GM12878 (cell line): ENCODE results near the gene RIT2. TPM values are rescaled to one million over a fixed set of nuclear protein-coding genes. Genes with fewer than 3 reads are reported as not detected.

Source experiments
- ATAC-seq: fragments of 200-7000 bp; cut with Tn5 transposase; 3 replicates; pipeline ENCODE4 v1.9.1; 2020; ENCODE audit warnings: mild to moderate bottlenecking, moderate library complexity
- BruUV-seq: library from RNA; stranded (reverse); fragments of 400-500 nt; replicated peaks from 2 replicates; lab custom pipeline; 2021; lab: Mats Ljungman, UMichigan
- CTCF ChIA-PET: fragments of 300-600 bp; sonication (Branson Sonifier 250); formaldehyde crosslinking; extraction: SDS; loops from one replicate; lab custom pipeline; 2021; ENCODE audit warnings: inconsistent platforms; lab: Yijun Ruan, JAX
- POLR2A ChIA-PET: fragments of 350-600 bp; formaldehyde crosslinking; extraction: SDS; loops from one replicate; lab custom pipeline; 2021; ENCODE audit warnings: inconsistent platforms; lab: Charles Lee
- RAD21 ChIA-PET: fragments of 300-600 bp; sonication (Branson Sonifier 250); formaldehyde crosslinking; loops from one replicate; lab custom pipeline; 2023; ENCODE audit warnings: antibody characterized with exemption; ENCODE audit not compliant: unreplicated experiment; lab: Charles Lee
- SMC1A ChIA-PET: fragments of 300-600 bp; sonication (Branson Sonifier 250); formaldehyde crosslinking; loops from one replicate; lab custom pipeline; 2023; ENCODE audit not compliant: unreplicated experiment, uncharacterized antibody; lab: Charles Lee
- DNase-seq: peaks from one replicate; pipeline ENCODE4 v3.0.0-alpha.2; 2011; ENCODE audit warnings: low read depth, low spot score
- FAIRE-seq: peaks from 3 replicates; lab custom pipeline; 2011; peaks lifted over from hg19 to GRCh38; lab: Jason Lieb, UNC
- H2AFZ ChIP-seq: 2 replicates; pipeline ENCODE4 v1.6.0; 2011; ENCODE audit warnings: low read depth, low read length, control low read depth; ENCODE audit not compliant: control insufficient read depth
- H3K27ac ChIP-seq: 2 replicates; pipeline ENCODE4 v1.5.1; 2011; ENCODE audit warnings: control low read depth; ENCODE audit not compliant: control insufficient read depth, insufficient read depth
- H3K27me3 ChIP-seq, 2 experiments: replicated peaks in 1 of 2; 2 replicates each; pipeline versions ENCODE4 v1.6.0 to v1.6.1; 2011; ENCODE audit warnings: low read length in 1 of 2; ENCODE audit not compliant: control insufficient read depth in 2 of 2, insufficient read depth in 2 of 2
- H3K36me3 ChIP-seq, 2 experiments: 2 replicates each; pipeline ENCODE4 v1.5.1; 2011; ENCODE audit warnings: low read length in 1 of 2; ENCODE audit not compliant: control insufficient read depth in 2 of 2, insufficient read depth in 2 of 2
- H3K4me1 ChIP-seq: 2 replicates; pipeline ENCODE4 v1.6.1; 2011; ENCODE audit warnings: mild to moderate bottlenecking, low read length, moderate library complexity, mixed read lengths; ENCODE audit not compliant: control insufficient read depth, insufficient read depth
- H3K4me2 ChIP-seq: 2 replicates; pipeline ENCODE4 v1.6.0; 2011; ENCODE audit warnings: control low read depth; ENCODE audit not compliant: control insufficient read depth, insufficient read depth
- H3K4me3 ChIP-seq: fragments of 200-600 bp; sonication (generic); 2 replicates; pipeline ENCODE4 v1.5.1; 2016
- H3K79me2 ChIP-seq: 2 replicates; pipeline ENCODE4 v1.6.0; 2011; ENCODE audit warnings: low read length; ENCODE audit not compliant: control insufficient read depth, insufficient read depth
- H3K9ac ChIP-seq: 2 replicates; pipeline ENCODE4 v1.8.0; 2011; ENCODE audit warnings: low read length, control low read depth, mixed read lengths; ENCODE audit not compliant: control insufficient read depth, insufficient read depth
- H3K9me3 ChIP-seq: replicated peaks from 3 replicates; pipeline ENCODE4 v1.5.1; 2011; ENCODE audit warnings: mild to moderate bottlenecking, low read length; ENCODE audit not compliant: control insufficient read depth, insufficient read depth
- H4K20me1 ChIP-seq: 2 replicates; pipeline ENCODE4 v1.6.0; 2011; ENCODE audit not compliant: control insufficient read depth, insufficient read depth
- CHD4 ChIP-seq: fragments of 200-600 bp; sonication (generic); IDR thresholded peaks from 2 replicates; pipeline ENCODE4 v1.6.1; 2016; ENCODE audit warnings: mild to moderate bottlenecking
- CREB1 ChIP-seq: IDR thresholded peaks from 2 replicates; pipeline ENCODE4 v1.6.1; 2012; ENCODE audit warnings: low read depth, mild to moderate bottlenecking, inconsistent platforms
- CREM ChIP-seq: IDR thresholded peaks from 2 replicates; pipeline ENCODE4 v1.6.1; 2014; ENCODE audit warnings: antibody characterized with exemption, low read depth
- EED ChIP-seq: sonication (generic); IDR thresholded peaks from 2 replicates; pipeline ENCODE4 v1.6.1; 2016; ENCODE audit warnings: antibody characterized with exemption, low read depth
- GATAD2B ChIP-seq: fragments of 450-650 bp; conservative IDR thresholded peaks from 2 replicates; pipeline ENCODE4 v1.6.1; 2017; ENCODE audit warnings: low read depth, mild to moderate bottlenecking, moderate library complexity
- IRF5 ChIP-seq: fragments of 450-650 bp; IDR thresholded peaks from 2 replicates; pipeline ENCODE4 v1.6.1; 2017; ENCODE audit warnings: borderline replicate concordance
- NFIC ChIP-seq: IDR thresholded peaks from 2 replicates; pipeline ENCODE4 v1.6.1; 2012; ENCODE audit warnings: low read depth, mild to moderate bottlenecking, inconsistent platforms, low read length, moderate library complexity
- PRDM15 ChIP-seq: fragments of 450-650 bp; formaldehyde crosslinking; IDR thresholded peaks from 2 replicates; pipeline ENCODE4 v1.4.0; 2020; ENCODE audit warnings: mild to moderate bottlenecking, moderate library complexity
- RELA ChIP-seq: fragments of 450-650 bp; IDR thresholded peaks from 2 replicates; pipeline ENCODE4 v1.8.0; 2014; ENCODE audit warnings: borderline replicate concordance; ENCODE audit not compliant: partially characterized antibody
- SMAD1 ChIP-seq: fragments of 450-650 bp; IDR thresholded peaks from 2 replicates; pipeline ENCODE4 v1.6.1; 2018; ENCODE audit warnings: mild to moderate bottlenecking, low read depth; ENCODE audit not compliant: partially characterized antibody
- SUPT20H ChIP-seq: IDR thresholded peaks from 2 replicates; pipeline ENCODE4 v1.6.1; 2011; ENCODE audit warnings: low read depth, mild to moderate bottlenecking, low read length, moderate library complexity, borderline replicate concordance; ENCODE audit not compliant: control insufficient read depth
- TCF12 ChIP-seq: IDR thresholded peaks from 2 replicates; pipeline ENCODE4 v1.6.1; 2011; ENCODE audit warnings: low read depth, mild to moderate bottlenecking, low read length
- WGBS: methylation state at CpG from one replicate; pipeline ENCODE4 v1.1.6; 2016; ENCODE audit warnings: low lambda C conversion rate; ENCODE audit not compliant: insufficient replicate concordance, insufficient coverage; ENCODE audit errors: missing lambda C conversion rate; 5-methylcytosine and 5-hydroxymethylcytosine counted together
- in situ Hi-C: fragments of 300-500 bp; cut with MboI; formaldehyde crosslinking; loops from 9 replicates; pipeline ENCODE4 v1.14.3; 2018; ENCODE audit warnings: mixed read lengths
- intact Hi-C: fragments of 100-400 bp; cut with micrococcal nuclease; formaldehyde crosslinking; loops from one replicate; pipeline ENCODE4 v1.14.2; 2022; ENCODE audit not compliant: unreplicated experiment
- polyA plus RNA-seq, 11 experiments: library from polyadenylated mRNA; depleted of rRNA in 4 of 11; unstranded in 6 of 11; stranded (reverse) in 5 of 11; fragments of >200 nt; fragmentation: Nextera tagmentation in 4 of 11; fragmentation: Illumina TruSeq in 1 of 11; extraction: Ambion mirVana in 4 of 11; extraction: Trizol in 1 of 11; gene quantifications; 1 replicate in 1 of 11; 2 replicates in 10 of 11; pipeline versions ENCODE4 v1.2.1 to v1.2.3, GENCODE V29; 2011 to 2016; ENCODE audit warnings: inconsistent platforms in 2 of 11, missing spikeins in 2 of 11, low read depth in 1 of 11
- total RNA-seq, 4 experiments: library from RNA; depleted of rRNA in 3 of 4; stranded (reverse); fragments of >200 nt in 3 of 4; fragmentation: Illumina TruSeq in 1 of 4; extraction: Trizol in 1 of 4; gene quantifications; 2 replicates each; pipeline versions ENCODE4 v1.2.1 to v1.2.3, GENCODE V29; 2013 to 2021
- TF ChIP-seq, protein P1 (sequence below): fragments of 450-650 bp; IDR thresholded peaks from 2 replicates; pipeline ENCODE4 v1.6.1; 2017; ENCODE audit warnings: mild to moderate bottlenecking, low read depth, inconsistent platforms; ENCODE audit not compliant: poor library complexity, severe bottlenecking

RIT2 gene
- total and polyA plus RNA-seq, 10 of the 15 experiments (the other 5 are each of a cell fraction or from before 2014, with no cell fraction given), result not detected

DNA sequence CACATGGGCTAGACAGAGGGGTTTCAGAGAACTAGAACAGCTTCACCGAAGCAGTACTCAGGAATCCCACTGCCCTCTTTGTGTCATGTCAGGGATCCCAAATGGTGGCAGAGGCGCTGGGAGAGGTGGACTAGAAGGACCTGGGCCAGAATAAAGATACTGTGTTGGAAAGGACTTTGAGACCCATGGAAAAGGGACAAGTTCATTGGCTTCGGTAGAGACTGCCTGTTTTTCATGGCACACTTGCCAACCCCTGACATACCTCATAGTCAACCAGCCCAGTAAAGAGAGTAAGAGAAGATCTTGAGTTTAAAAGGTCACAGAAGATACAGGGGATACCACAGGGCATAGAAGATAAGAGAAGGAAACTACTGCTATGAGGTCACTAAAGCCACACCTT, 381.0 kb downstream of the RIT2 start:
- Histone ChIP-seq H3K9ac (no peak overlapping the region), H3K27me3 (no peaks in the 10 kb centered on the region), H3K9me3 (no peaks in the 10 kb centered on the region)
- FAIRE-seq (no peak), DNase-seq (no peak)
- in situ Hi-C loops, result no loop called here
- 19% methylated on average over 3 of the region's 3 CpGs for WGBS
- ChIA-PET CTCF (no interaction called here), POLR2A (no interaction called here)
- BruUV-seq, result no TSS peak
- TF ChIP-seq NFIC (no peak), CHD4 (no peak), CREB1 (no peak), IRF5 (no peak), SMAD1 (no peak), RELA (no peak), PRDM15 (CRISPR knock-in tag) (no peak), SUPT20H (no peak), EED (no peak), GATAD2B (no peak), CREM (no peak), TCF12 (no peak)
- TF ChIP-seq, protein P1, sequence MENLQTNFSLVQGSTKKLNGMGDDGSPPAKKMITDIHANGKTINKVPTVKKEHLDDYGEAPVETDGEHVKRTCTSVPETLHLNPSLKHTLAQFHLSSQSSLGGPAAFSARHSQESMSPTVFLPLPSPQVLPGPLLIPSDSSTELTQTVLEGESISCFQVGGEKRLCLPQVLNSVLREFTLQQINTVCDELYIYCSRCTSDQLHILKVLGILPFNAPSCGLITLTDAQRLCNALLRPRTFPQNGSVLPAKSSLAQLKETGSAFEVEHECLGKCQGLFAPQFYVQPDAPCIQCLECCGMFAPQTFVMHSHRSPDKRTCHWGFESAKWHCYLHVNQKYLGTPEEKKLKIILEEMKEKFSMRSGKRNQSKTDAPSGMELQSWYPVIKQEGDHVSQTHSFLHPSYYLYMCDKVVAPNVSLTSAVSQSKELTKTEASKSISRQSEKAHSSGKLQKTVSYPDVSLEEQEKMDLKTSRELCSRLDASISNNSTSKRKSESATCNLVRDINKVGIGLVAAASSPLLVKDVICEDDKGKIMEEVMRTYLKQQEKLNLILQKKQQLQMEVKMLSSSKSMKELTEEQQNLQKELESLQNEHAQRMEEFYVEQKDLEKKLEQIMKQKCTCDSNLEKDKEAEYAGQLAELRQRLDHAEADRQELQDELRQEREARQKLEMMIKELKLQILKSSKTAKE, result no peak
- TF ChIP-seq, all 136 proteins: peak for 0
- intact Hi-C loops, result no loop called here
- H3K79me2 ChIP-seq, result no peaks in the 10 kb centered on the region
- no peak overlapping the region for H2AFZ ChIP-seq
- no peak overlapping the region for H3K4me3 ChIP-seq
- SMC1A ChIA-PET, result interaction anchor here (1.7 kb wide), 1 partner anchor 8 kb away, joined by 5 read pairs; no protein-coding TSS in a partner anchor
- H3K36me3 ChIP-seq, result no peaks in the 10 kb centered on the region
- H3K4me2 ChIP-seq, result no peak overlapping the region
- RAD21 ChIA-PET, result no interaction called here
- no peak overlapping the region for H3K27ac ChIP-seq
- ATAC-seq, result no peak
- no peaks in the 10 kb centered on the region for H4K20me1 ChIP-seq
- H3K4me1 ChIP-seq, result no peaks in the 10 kb centered on the region
